SU-DHL-6 (cell line): ENCODE measurements around the gene NSG1.
A peak's percentile ranks its signal among the peaks of the same experiment; 100 is the strongest.

ENCODE experiments used
- H2AFZ ChIP-seq: fragments of 200-600 bp; sonication (generic); 2 replicates; pipeline ENCODE4 v1.6.1; 2014; ENCODE audit warnings: low read depth, mild to moderate bottlenecking, moderate library complexity, mixed read lengths, antibody characterized with exemption, low read length; ENCODE audit not compliant: severe bottlenecking
- H3F3A ChIP-seq: fragments of 200-600 bp; shearing (Covaris generic); 2 replicates; pipeline ENCODE4 v1.6.0; 2016; ENCODE audit warnings: antibody characterized with exemption, mild to moderate bottlenecking; ENCODE audit not compliant: insufficient read depth
- H3K27ac ChIP-seq: fragments of 200-600 bp; sonication (generic); 2 replicates; pipeline ENCODE4 v1.5.1; 2016; ENCODE audit warnings: low read depth, mild to moderate bottlenecking, low read length, moderate library complexity, mixed read lengths
- H3K27me3 ChIP-seq: fragments of 200-600 bp; sonication (generic), shearing (Covaris generic); 2 replicates; pipeline ENCODE4 v1.6.0; 2014; ENCODE audit warnings: mild to moderate bottlenecking, low read length
- H3K36me3 ChIP-seq: fragments of 200-600 bp; sonication (generic); 2 replicates; pipeline ENCODE4 v1.6.1; 2014; ENCODE audit warnings: mild to moderate bottlenecking, low read length, mixed read lengths
- H3K4me2 ChIP-seq: fragments of 300-600, 200-600 bp; shearing (Covaris generic), sonication (generic); 2 replicates; pipeline ENCODE4 v1.6.0; 2014; ENCODE audit warnings: low read length, low read depth, mild to moderate bottlenecking; ENCODE audit not compliant: poor library complexity, severe bottlenecking
- H3K4me3 ChIP-seq: fragments of 200-600 bp; sonication (generic); 2 replicates; pipeline ENCODE4 v1.5.1; 2014; ENCODE audit warnings: antibody characterized with exemption, low read length, mild to moderate bottlenecking, mixed read lengths; ENCODE audit not compliant: insufficient read depth, poor library complexity, severe bottlenecking
- H3K79me2 ChIP-seq: fragments of 200-600 bp; sonication (generic); 2 replicates; pipeline ENCODE4 v1.6.1; 2014; ENCODE audit warnings: mild to moderate bottlenecking, low read length, moderate library complexity; ENCODE audit not compliant: insufficient read depth
- H3K9ac ChIP-seq: fragments of 200-600 bp; sonication (generic); 2 replicates; pipeline ENCODE4 v1.7.0; 2014; ENCODE audit warnings: mild to moderate bottlenecking, low read length
- H3K9me2 ChIP-seq: fragments of 200-600 bp; sonication (generic); replicated peaks from 2 replicates; pipeline ENCODE4 v1.6.1; 2014; ENCODE audit warnings: low read length; ENCODE audit not compliant: insufficient read depth
- H3K9me3 ChIP-seq: fragments of 200-600 bp; sonication (generic); 2 replicates; pipeline ENCODE4 v1.6.1; 2014; ENCODE audit warnings: low read length, mixed read lengths; ENCODE audit not compliant: insufficient read depth
- H4K20me1 ChIP-seq: fragments of 200-600 bp; sonication (generic); 2 replicates; pipeline ENCODE4 v1.6.1; 2014; ENCODE audit warnings: low read depth, mild to moderate bottlenecking, antibody characterized with exemption, low read length, moderate library complexity, mixed read lengths
- CTCF ChIP-seq: fragments of 200-600 bp; sonication (generic); IDR thresholded peaks from one replicate; pipeline ENCODE4 v1.5.1; 2017; ENCODE audit warnings: antibody characterized with exemption, mild to moderate bottlenecking, low read length, moderate library complexity; ENCODE audit not compliant: insufficient read depth, poor library complexity, severe bottlenecking
- EZH2phosphoT487 ChIP-seq: fragments of 200-600 bp; sonication (generic), shearing (Covaris generic); conservative IDR thresholded peaks from 2 replicates; pipeline ENCODE4 v1.6.1; 2018; ENCODE audit warnings: mild to moderate bottlenecking, antibody characterized with exemption, low read length, moderate library complexity, mixed read lengths

The NSG1 gene

GRCh38 chr4:4379540-4380087 is 7.3 kb upstream of the NSG1 start:
- H3K9me3 ChIP-seq: no peaks in the 10 kb centered on the region
- H3K9me2 ChIP-seq: no peaks in the 10 kb centered on the region
- no peak overlapping the region for H3K4me2 ChIP-seq
- H3K9ac ChIP-seq: no peak overlapping the region
- no peaks in the 10 kb centered on the region for H3K79me2 ChIP-seq
- H3K4me3 ChIP-seq: no peak overlapping the region
- no peaks in the 10 kb centered on the region for H4K20me1 ChIP-seq
- H3K36me3 ChIP-seq: no peaks in the 10 kb centered on the region
- no peak overlapping the region for H3K27ac ChIP-seq
- H3F3A ChIP-seq: no peaks in the 10 kb centered on the region
- H3K27me3 ChIP-seq: no peaks in the 10 kb centered on the region
- TF ChIP-seq EZH2phosphoT487 (no peak), CTCF (no peak)
- H2AFZ ChIP-seq: no peak overlapping the region

- Histone ChIP-seq H3K27me3 (no peaks in the 10 kb centered on the region), H3K9me2 (no peaks in the 10 kb centered on the region), H3K4me3 (no peak overlapping the region), H3K9me3 (no peaks in the 10 kb centered on the region), H3K36me3 (no peaks in the 10 kb centered on the region), H3K4me2 (no peak overlapping the region), H3K27ac (no peak overlapping the region), H4K20me1 (no peaks in the 10 kb centered on the region), H3K9ac (no peak overlapping the region), H2AFZ (no peak overlapping the region), H3K79me2 (no peaks in the 10 kb centered on the region), H3F3A (0 out of 2 replicates have a peak, but pooled peaks cover 2% of the 10 kb centered on the region)
- TF ChIP-seq EZH2phosphoT487 (no peak), CTCF (no peak)
Measured at GRCh38 chr4:4383085-4383484, 3.8 kb upstream of the NSG1 start.

- Histone ChIP-seq H2AFZ (no peak overlapping the region), H3K4me2 (peak overlapping the region; percentile 63), H3F3A (0 out of 2 replicates have a peak, but pooled peaks cover 5% of the 10 kb centered on the region), H3K9me3 (no peaks in the 10 kb centered on the region), H3K27ac (no peak overlapping the region), H3K27me3 (no peaks in the 10 kb centered on the region), H3K79me2 (peaks cover 8% of the 10 kb centered on the region; the same call in 1 of the 2 replicates), H3K4me3 (no peak overlapping the region), H3K9ac (no peak overlapping the region), H3K36me3 (no peaks in the 10 kb centered on the region), H4K20me1 (no peaks in the 10 kb centered on the region), H3K9me2 (no peaks in the 10 kb centered on the region)
- TF ChIP-seq CTCF: peak; percentile 47
- TF ChIP-seq EZH2phosphoT487: no peak
Measured at GRCh38 chr4:4384837-4385236, 2.1 kb upstream of the NSG1 start.
